Ureter (tissue), 1 donor: ENCODE results near the gene ZNF24. TPM values are rescaled to one million over a fixed set of nuclear protein-coding genes. Genes with fewer than 3 reads are reported as not detected.

Source experiments
- DNase-seq: peaks from one replicate; pipeline ENCODE4 v3.0.0-alpha.2; 2020; ENCODE audit warnings: low spot score
- total RNA-seq: library from RNA; stranded (reverse); gene quantifications from one replicate; pipeline ENCODE4 v1.2.4, GENCODE V29; 2023
- donor health status: DM: yes; HTN: yes; CAD: no.

ZNF24 gene
- total RNA-seq, 1 donor from 2014 or later = 53.2 TPM

GRCh38 chr18:35355140-35355618, 11.0 kb upstream of the ZNF24 start:
- peak; percentile 78 for DNase-seq

GRCh38 chr18:35352778-35353177, 8.6 kb upstream of the ZNF24 start:
- no peak for DNase-seq

- DNase-seq = no peak
These were observed 8.1 kb upstream of the ZNF24 start for GRCh38 chr18:35352283-35352682.

- no peak for DNase-seq
These were observed 3.8 kb upstream of the ZNF24 start for GRCh38 chr18:35348001-35348400.

- no peak for DNase-seq
These were observed 1.7 kb upstream of the ZNF24 start for GRCh38 chr18:35345950-35346349.

- DNase-seq = no peak
These were observed 1.3 kb upstream of the ZNF24 start for GRCh38 chr18:35345460-35345921.

GRCh38 chr18:35344736-35345459, 678 bp upstream of the ZNF24 start:
- DNase-seq = no peak

- no peak for DNase-seq
These were observed 708 bp downstream of the ZNF24 start for GRCh38 chr18:35343488-35343935.

GRCh38 chr18:35337286-35337685, 6.9 kb downstream of the ZNF24 start:
- DNase-seq = no peak

GRCh38 chr18:35335866-35336265, 8.4 kb downstream of the ZNF24 start:
- DNase-seq = no peak

- DNase-seq = no peak
These were observed 9.4 kb downstream of the ZNF24 start for GRCh38 chr18:35334821-35335220.

- no peak for DNase-seq
These were observed 10.0 kb downstream of the ZNF24 start for GRCh38 chr18:35334212-35334611.

GRCh38 chr18:35331367-35332087, 12.7 kb downstream of the ZNF24 start:
- no peak for DNase-seq

GRCh38 chr18:35328868-35329267, 15.4 kb downstream of the ZNF24 start:
- DNase-seq = no peak

- no peak for DNase-seq
These were observed 17.4 kb downstream of the ZNF24 start for GRCh38 chr18:35326695-35327387.

GRCh38 chr18:35324926-35325655, 19.1 kb downstream of the ZNF24 start:
- DNase-seq = no peak

GRCh38 chr18:35322486-35323458, 21.4 kb downstream of the ZNF24 start:
- DNase-seq = no peak

GRCh38 chr18:35311496-35311895, 32.7 kb downstream of the ZNF24 start:
- DNase-seq = no peak

- no peak for DNase-seq
These were observed 37.5 kb downstream of the ZNF24 start for GRCh38 chr18:35306588-35307250.

- no peak for DNase-seq
These were observed 40.6 kb downstream of the ZNF24 start for GRCh38 chr18:35303610-35304009.
